GM12878 (cell line): ENCODE results near the gene BRD9. TPM values are rescaled to one million over a fixed set of nuclear protein-coding genes. Genes with fewer than 3 reads are reported as not detected.

ENCODE experiments used
- ATAC-seq: fragments of 200-7000 bp; cut with Tn5 transposase; 3 replicates; pipeline ENCODE4 v1.9.1; 2020; ENCODE audit warnings: mild to moderate bottlenecking, moderate library complexity
- Bru-seq: library from RNA; stranded (reverse); fragments of 400-500 nt; gene quantifications from one replicate; lab custom pipeline; 2021; lab: Mats Ljungman, UMichigan
- BruChase-seq, 2 experiments: library from RNA; stranded (reverse); fragments of 400-500 nt; gene quantifications; one replicate each; lab custom pipeline; 2021; lab: Mats Ljungman, UMichigan
- BruUV-seq: library from RNA; stranded (reverse); fragments of 400-500 nt; replicated peaks from 2 replicates; lab custom pipeline; 2021; lab: Mats Ljungman, UMichigan
- CTCF ChIA-PET: fragments of 300-600 bp; sonication (Branson Sonifier 250); formaldehyde crosslinking; extraction: SDS; loops from one replicate; lab custom pipeline; 2021; ENCODE audit warnings: inconsistent platforms; lab: Yijun Ruan, JAX
- POLR2A ChIA-PET: fragments of 350-600 bp; formaldehyde crosslinking; extraction: SDS; loops from one replicate; lab custom pipeline; 2021; ENCODE audit warnings: inconsistent platforms; lab: Charles Lee
- RAD21 ChIA-PET: fragments of 300-600 bp; sonication (Branson Sonifier 250); formaldehyde crosslinking; loops from one replicate; lab custom pipeline; 2023; ENCODE audit warnings: antibody characterized with exemption; ENCODE audit not compliant: unreplicated experiment; lab: Charles Lee
- SMC1A ChIA-PET: fragments of 300-600 bp; sonication (Branson Sonifier 250); formaldehyde crosslinking; loops from one replicate; lab custom pipeline; 2023; ENCODE audit not compliant: unreplicated experiment, uncharacterized antibody; lab: Charles Lee
- DNase-seq: peaks from one replicate; pipeline ENCODE4 v3.0.0-alpha.2; 2011; ENCODE audit warnings: low read depth, low spot score
- FAIRE-seq: peaks from 3 replicates; lab custom pipeline; 2011; peaks lifted over from hg19 to GRCh38; lab: Jason Lieb, UNC
- H2AFZ ChIP-seq: 2 replicates; pipeline ENCODE4 v1.6.0; 2011; ENCODE audit warnings: low read depth, low read length, control low read depth; ENCODE audit not compliant: control insufficient read depth
- H3K27ac ChIP-seq: 2 replicates; pipeline ENCODE4 v1.5.1; 2011; ENCODE audit warnings: control low read depth; ENCODE audit not compliant: control insufficient read depth, insufficient read depth
- H3K27me3 ChIP-seq, 2 experiments: replicated peaks in 1 of 2; 2 replicates each; pipeline versions ENCODE4 v1.6.0 to v1.6.1; 2011; ENCODE audit warnings: low read length in 1 of 2; ENCODE audit not compliant: control insufficient read depth in 2 of 2, insufficient read depth in 2 of 2
- H3K36me3 ChIP-seq, 2 experiments: 2 replicates each; pipeline ENCODE4 v1.5.1; 2011; ENCODE audit warnings: low read length in 1 of 2; ENCODE audit not compliant: control insufficient read depth in 2 of 2, insufficient read depth in 2 of 2
- H3K4me1 ChIP-seq: 2 replicates; pipeline ENCODE4 v1.6.1; 2011; ENCODE audit warnings: mild to moderate bottlenecking, low read length, moderate library complexity, mixed read lengths; ENCODE audit not compliant: control insufficient read depth, insufficient read depth
- H3K4me2 ChIP-seq: 2 replicates; pipeline ENCODE4 v1.6.0; 2011; ENCODE audit warnings: control low read depth; ENCODE audit not compliant: control insufficient read depth, insufficient read depth
- H3K4me3 ChIP-seq: fragments of 200-600 bp; sonication (generic); 2 replicates; pipeline ENCODE4 v1.5.1; 2016
- H3K79me2 ChIP-seq: 2 replicates; pipeline ENCODE4 v1.6.0; 2011; ENCODE audit warnings: low read length; ENCODE audit not compliant: control insufficient read depth, insufficient read depth
- H3K9ac ChIP-seq: 2 replicates; pipeline ENCODE4 v1.8.0; 2011; ENCODE audit warnings: low read length, control low read depth, mixed read lengths; ENCODE audit not compliant: control insufficient read depth, insufficient read depth
- H3K9me3 ChIP-seq: replicated peaks from 3 replicates; pipeline ENCODE4 v1.5.1; 2011; ENCODE audit warnings: mild to moderate bottlenecking, low read length; ENCODE audit not compliant: control insufficient read depth, insufficient read depth
- H4K20me1 ChIP-seq: 2 replicates; pipeline ENCODE4 v1.6.0; 2011; ENCODE audit not compliant: control insufficient read depth, insufficient read depth
- CHD2 ChIP-seq: IDR thresholded peaks from 2 replicates; pipeline ENCODE4 v1.6.1; 2011; ENCODE audit warnings: low read depth, low read length, improper control_type of control experiment, borderline replicate concordance
- IRF5 ChIP-seq: fragments of 450-650 bp; IDR thresholded peaks from 2 replicates; pipeline ENCODE4 v1.6.1; 2017; ENCODE audit warnings: borderline replicate concordance
- NKRF ChIP-seq: fragments of 450-650 bp; conservative IDR thresholded peaks from 2 replicates; pipeline ENCODE4 v1.6.1; 2017; ENCODE audit warnings: mild to moderate bottlenecking, moderate library complexity
- SIN3A ChIP-seq: IDR thresholded peaks from 2 replicates; pipeline ENCODE4 v1.6.1; 2012; ENCODE audit warnings: low read depth, low read length, improper control_type of control experiment
- SP1 ChIP-seq: IDR thresholded peaks from one replicate; pipeline ENCODE4 v1.6.1; 2011; ENCODE audit warnings: low read depth, low read length
- SREBF2 ChIP-seq: IDR thresholded peaks from 2 replicates; pipeline ENCODE4 v1.6.1; 2012; ENCODE audit warnings: mild to moderate bottlenecking, low read length
- SUZ12 ChIP-seq: fragments of 200-600 bp; sonication (generic); IDR thresholded peaks from one replicate; pipeline ENCODE4 v1.6.1; 2018; ENCODE audit warnings: antibody characterized with exemption, mild to moderate bottlenecking; ENCODE audit not compliant: unreplicated experiment
- ZBTB33 ChIP-seq: fragments of 450-650 bp; IDR thresholded peaks from 2 replicates; pipeline ENCODE4 v1.6.1; 2017; ENCODE audit warnings: mild to moderate bottlenecking
- ZSCAN29 ChIP-seq: fragments of 450-650 bp; IDR thresholded peaks from 2 replicates; pipeline ENCODE4 v1.6.1; 2017; ENCODE audit warnings: mild to moderate bottlenecking, moderate library complexity
- WGBS: methylation state at CpG from one replicate; pipeline ENCODE4 v1.1.6; 2016; ENCODE audit warnings: low lambda C conversion rate; ENCODE audit not compliant: insufficient replicate concordance, insufficient coverage; ENCODE audit errors: missing lambda C conversion rate; 5-methylcytosine and 5-hydroxymethylcytosine counted together
- in situ Hi-C: fragments of 300-500 bp; cut with MboI; formaldehyde crosslinking; loops from 9 replicates; pipeline ENCODE4 v1.14.3; 2018; ENCODE audit warnings: mixed read lengths
- intact Hi-C: fragments of 100-400 bp; cut with micrococcal nuclease; formaldehyde crosslinking; loops from one replicate; pipeline ENCODE4 v1.14.2; 2022; ENCODE audit not compliant: unreplicated experiment
- long read RNA-seq, 2 experiments: library from polyadenylated mRNA; unstranded; transcript quantifications; one replicate each; pipeline ENCODE4 v2.0.0, GENCODE V29; 2019 to 2020
- polyA minus RNA-seq, 3 experiments: library from RNA; depleted of rRNA, polyadenylated mRNA; stranded (reverse); fragments of >200 nt; gene quantifications; 2 replicates each; pipeline ENCODE4 v1.2.3, GENCODE V29; 2011
- polyA plus RNA-seq, 11 experiments: library from polyadenylated mRNA; depleted of rRNA in 4 of 11; unstranded in 6 of 11; stranded (reverse) in 5 of 11; fragments of >200 nt; fragmentation: Nextera tagmentation in 4 of 11; fragmentation: Illumina TruSeq in 1 of 11; extraction: Ambion mirVana in 4 of 11; extraction: Trizol in 1 of 11; gene quantifications; 1 replicate in 1 of 11; 2 replicates in 10 of 11; pipeline versions ENCODE4 v1.2.1 to v1.2.3, GENCODE V29; 2011 to 2016; ENCODE audit warnings: inconsistent platforms in 2 of 11, missing spikeins in 2 of 11, low read depth in 1 of 11
- total RNA-seq, 4 experiments: library from RNA; depleted of rRNA in 3 of 4; stranded (reverse); fragments of >200 nt in 3 of 4; fragmentation: Illumina TruSeq in 1 of 4; extraction: Trizol in 1 of 4; gene quantifications; 2 replicates each; pipeline versions ENCODE4 v1.2.1 to v1.2.3, GENCODE V29; 2013 to 2021

BRD9 gene
- 134 and 146 TPM in 2 replicates for total RNA-seq (2013; cell fraction: nucleolus; rRNA removed)
- total RNA-seq (2014; rRNA removed) (41.5 and 41.9 TPM in 2 replicates), total RNA-seq (2014; rRNA removed; fragmentation: Illumina TruSeq; extraction: Trizol) (27.8 and 28.9 TPM in 2 replicates), total RNA-seq (2021) (44.5 and 48.6 TPM in 2 replicates), polyA plus RNA-seq (2011; rRNA removed) (9.6 and 13.1 TPM in 2 replicates), polyA plus RNA-seq (2014; fragmentation: Illumina TruSeq; extraction: Trizol) (35.9 and 37.5 TPM in 2 replicates), polyA plus RNA-seq (2014; fragmentation: Nextera tagmentation; extraction: Ambion mirVana) (1 to 10 TPM; 2.0 to 4.7 TPM), polyA plus RNA-seq (2014; rRNA removed) (40.7 and 46.2 TPM in 2 replicates), polyA plus RNA-seq (2016; fragmentation: Nextera tagmentation; extraction: Ambion mirVana) (10 to 100 TPM; 29.1 to 35.7 TPM), polyA minus RNA-seq (2011; rRNA and poly(A)+ RNA removed) (20.3 and 22.2 TPM in 2 replicates), Bru-seq, nascent RNA (percentile 83 among the genes with signal in this experiment), BruChase-seq, experiment 1, labeled RNA remaining after a 6-hour chase (percentile 87 among the genes with signal in this experiment), BruChase-seq, experiment 2, labeled RNA remaining after a 2-hour chase (percentile 86 among the genes with signal in this experiment)
- 19.5 TPM for polyA plus RNA-seq (2011; ENCODE audit: low read depth)
- polyA plus RNA-seq (2011; cell fraction: cytosol; rRNA removed) = 14.2 and 15.7 TPM in 2 replicates
- 99.1 and 133 TPM in 2 replicates for polyA plus RNA-seq (2011; cell fraction: nucleus; rRNA removed)
- polyA plus RNA-seq (2012) = 28.2 and 28.8 TPM in 2 replicates
- polyA minus RNA-seq (2011; cell fraction: cytosol; rRNA and poly(A)+ RNA removed) = 7.1 and 7.3 TPM in 2 replicates
- 33.6 and 52.0 TPM in 2 replicates for polyA minus RNA-seq (2011; cell fraction: nucleus; rRNA and poly(A)+ RNA removed)
- long read RNA-seq, experiment 1, transcript BRD9-202 (16 exons, 2,156 nt) = major isoform, 14 of 30 reads
- long read RNA-seq, experiment 1, partial matches to known transcripts = 4 of 30 reads
- long read RNA-seq, experiment 1, other reads (novel, unspliced or antisense) = 12 of 30 reads
- long read RNA-seq, experiment 2, partial matches to known transcripts = 27 of 42 reads
- long read RNA-seq, experiment 2, other reads (novel, unspliced or antisense) = 15 of 42 reads

- Histone ChIP-seq H3K9me3 (no peaks in the 10 kb centered on the region), H3K4me2 (peak within 1 kb of the TSS; percentile 86), H3K27ac (peak within 1 kb of the TSS; percentile 88), H3K36me3 (peaks cover 9 to 27% of the 10 kb centered on the region in 2 experiments; a peak in 3 of 4 replicates), H3K9ac (peak within 1 kb of the TSS; percentile 98), H3K4me3 (peak within 1 kb of the TSS; percentile 97), H4K20me1 (no peaks in the 10 kb centered on the region), H3K79me2 (peaks cover 45% of the 10 kb centered on the region), H3K4me1 (peaks cover 14% of the 10 kb centered on the region), H2AFZ (peak within 1 kb of the TSS; percentile 83), H3K27me3 (no peaks in the 10 kb centered on the region)
- no TSS peak for BruUV-seq
- in situ Hi-C loops = no loop called here
- ChIA-PET SMC1A (interaction anchor here (0.6 to 2.2 kb wide), 3 partner anchors 10 to 434 kb away, joined by 3 to 8 read pairs (median 3); no protein-coding TSS in a partner anchor), POLR2A (interaction anchor here (0.6 kb wide), 1 partner anchor 97 kb away, joined by 3 read pairs; no protein-coding TSS in a partner anchor), CTCF (interaction anchor here (1.6 to 1.9 kb wide), 2 partner anchors 8 to 10 kb away, joined by 4 to 8 read pairs; no protein-coding TSS in a partner anchor), RAD21 (interaction anchor here (1.6 to 2.9 kb wide), 2 partner anchors 10 to 446 kb away, joined by 4 to 12 read pairs; no protein-coding TSS in a partner anchor)
- intact Hi-C loops = loop anchor here (5.0 kb wide), 1 partner anchor 575 kb away; no protein-coding TSS in a partner anchor
- ATAC-seq = peak; percentile 97
- FAIRE-seq = peak; percentile 89
- DNase-seq = peak; percentile 4
- 1% methylated on average over 73 of the region's 91 CpGs for WGBS
- peak; percentile 70; the same call in 1 of the 2 replicates for TF ChIP-seq SREBF2
- TF ChIP-seq SUZ12 = no peak
- TF ChIP-seq ZBTB33 = no peak
- peak; percentile 100 for TF ChIP-seq NKRF
- no peak for TF ChIP-seq CHD2
- TF ChIP-seq SIN3A = peak; percentile 100
- no peak for TF ChIP-seq IRF5
- peak; percentile 55 for TF ChIP-seq SP1
- no peak for TF ChIP-seq ZSCAN29
Observed at GRCh38 chr5:892394-893136, at the start of gene BRD9, which contains the start of gene TRIP13. Gene BRD9 (minus strand): TSS chr5:892801. CDS start chr5:892657, 144 bp downstream. Gene TRIP13 (plus strand): TSS chr5:892884. CDS start chr5:892999, 115 bp downstream.
